ENCODE data around the gene CERS4.

DNA sequence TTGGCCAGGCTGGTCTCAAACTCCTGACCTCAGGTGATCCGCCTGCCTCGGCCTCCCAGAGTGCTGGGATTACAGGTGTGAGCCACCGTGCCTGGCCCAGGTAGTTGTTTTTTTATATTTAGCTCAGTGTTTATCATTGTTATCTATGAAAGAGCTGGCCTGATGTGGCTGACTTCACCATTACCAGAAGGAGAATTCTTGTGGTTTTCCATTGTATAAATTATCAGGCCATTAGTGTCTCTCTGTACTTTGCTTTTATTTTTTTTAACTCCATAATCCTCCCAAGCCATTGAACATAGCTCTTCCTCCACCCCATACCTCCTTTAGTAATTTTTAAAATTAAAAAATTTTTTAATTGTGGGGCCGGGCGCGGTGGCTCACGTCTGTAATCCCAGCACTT is 24.2 kb downstream of the CERS4 start:
- no peak for TF ChIP-seq CTCF (IDR thresholded peaks at IDR 0.05; ENCODE audit: poor library complexity)
- no peak for TF ChIP-seq EZH2 (IDR thresholded peaks at IDR 0.05; ENCODE audit: borderline replicate concordance)
- TF ChIP-seq EZH2phosphoT487 (IDR thresholded peaks at IDR 0.05; ENCODE audit: low read depth, severe bottlenecking, unreplicated experiment) = no peak
